Erythroblast (primary cell): Measurements from ENCODE around the gene RCBTB2.

Experiments
- DNase-seq, 2 experiments: peaks; one replicate each; lab custom pipeline; 2025; lab: John Stamatoyannopoulos, UW
- GATA1 ChIP-seq: IDR thresholded peaks from 2 replicates; pipeline ENCODE4 v1.6.1; 2011; ENCODE audit warnings: low read depth, mild to moderate bottlenecking, control low read depth, low read length, moderate library complexity
- POLR2A ChIP-seq: IDR thresholded peaks from 2 replicates; pipeline ENCODE4 v1.6.1; 2011; ENCODE audit warnings: mild to moderate bottlenecking, low read length

Gene RCBTB2

GRCh38 chr13:48571126-48571913 is 38.4 kb upstream of the RCBTB2 start:
- TF ChIP-seq GATA1 (no peak), POLR2A (no peak)
- DNase-seq, result no peak

DNA sequence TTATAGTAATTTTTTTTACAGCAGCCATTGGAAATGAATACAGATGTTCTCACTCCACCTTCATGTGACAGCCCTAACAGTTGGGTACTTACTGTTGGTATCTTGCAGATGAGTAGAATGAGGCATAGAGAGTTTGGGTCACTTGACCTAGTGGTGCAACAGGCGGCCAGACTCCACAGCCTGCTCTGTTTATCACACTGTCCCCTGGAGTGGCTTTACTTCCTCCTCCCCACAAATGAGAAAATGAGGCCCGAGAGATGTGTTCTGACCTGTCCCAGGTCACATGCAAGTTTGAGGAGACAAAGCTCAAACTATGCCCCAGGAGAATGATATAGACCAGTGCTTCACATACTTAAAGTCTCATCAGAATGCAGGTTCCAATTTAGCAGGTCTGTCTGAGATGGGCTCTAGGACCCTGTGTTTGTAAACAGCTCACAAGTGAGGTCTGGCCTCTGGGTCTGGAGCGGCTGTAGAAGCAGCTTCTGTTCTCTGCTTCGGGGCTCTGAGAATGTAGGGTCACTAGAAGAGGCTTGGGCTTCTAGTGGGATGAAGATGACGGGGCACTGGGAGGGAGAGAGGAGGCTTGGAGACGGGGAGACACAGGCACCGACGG is 37.4 kb upstream of the RCBTB2 start:
- no peak for TF ChIP-seq POLR2A
- no peak for TF ChIP-seq GATA1
- DNase-seq, result no peak

- no peak for DNase-seq
- TF ChIP-seq GATA1, result no peak
Observed at GRCh38 chr13:48569104-48569666, 36.3 kb upstream of the RCBTB2 start.

GRCh38 chr13:48568370-48569103 is 35.7 kb upstream of the RCBTB2 start:
- TF ChIP-seq POLR2A, result no peak
- no peak for TF ChIP-seq GATA1
- no peak for DNase-seq

DNA sequence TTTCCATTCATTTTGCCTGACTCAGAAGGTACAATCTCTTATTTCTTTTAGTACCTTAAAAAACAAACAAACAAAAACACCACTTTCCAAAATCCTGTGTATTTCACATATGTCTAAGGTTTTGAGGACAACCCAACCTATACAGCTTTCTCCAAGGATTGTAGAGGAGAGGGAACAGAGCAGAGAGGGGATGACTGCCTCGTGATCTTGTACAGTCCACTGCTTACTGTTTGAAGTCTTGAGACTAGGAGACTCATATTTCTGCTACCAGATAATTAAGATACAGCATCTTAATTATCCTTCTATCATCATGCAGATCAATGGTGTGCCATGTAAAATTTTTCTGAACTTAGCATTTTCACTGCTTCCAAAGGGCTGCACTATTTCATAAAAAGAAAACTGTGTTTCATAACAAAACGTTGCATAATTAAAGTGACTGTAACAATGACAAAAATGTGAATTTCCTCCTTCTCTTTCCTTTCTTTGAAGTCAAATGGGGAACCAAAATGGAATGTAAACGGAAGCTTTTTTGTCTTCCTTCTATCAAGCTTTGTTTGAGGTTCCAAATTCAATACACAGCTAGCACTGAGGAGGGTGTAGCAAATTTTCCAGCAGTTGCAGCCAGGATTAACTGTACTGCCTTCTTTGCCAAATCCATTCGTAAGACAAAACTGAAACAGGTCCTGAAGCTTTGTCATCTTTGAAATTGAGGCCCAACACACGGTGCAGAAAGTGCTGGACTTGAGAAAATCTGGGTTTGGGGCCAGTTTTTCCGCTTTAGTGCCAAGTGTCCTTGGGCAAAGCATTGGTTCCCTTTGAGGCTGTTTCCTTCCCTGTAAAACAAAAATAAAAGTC is 34.9 kb upstream of the RCBTB2 start:
- DNase-seq, result no peak
- TF ChIP-seq GATA1 (no peak), POLR2A (no peak)

DNA sequence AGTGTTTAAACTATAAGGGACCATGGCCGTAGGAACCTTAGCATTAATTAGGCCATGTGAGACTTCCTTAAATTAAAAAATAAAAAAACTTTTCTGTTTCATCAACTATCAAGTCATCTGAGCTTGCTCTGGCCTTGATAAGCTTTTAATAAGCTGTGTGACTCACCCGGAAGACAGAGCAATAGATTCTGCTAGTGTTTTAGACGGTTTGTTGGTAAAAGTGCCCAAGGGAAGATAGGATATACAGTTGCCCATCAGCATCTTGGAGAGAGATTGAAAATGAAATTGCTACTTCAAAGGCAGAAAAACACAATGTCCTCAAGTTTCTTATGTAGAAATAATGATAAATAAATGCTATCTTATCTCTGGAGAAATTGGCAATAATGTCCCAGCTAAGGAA is 31.2 kb upstream of the RCBTB2 start:
- TF ChIP-seq POLR2A (no peak), GATA1 (no peak)
- DNase-seq, result peak; percentile 33 to 54

DNA sequence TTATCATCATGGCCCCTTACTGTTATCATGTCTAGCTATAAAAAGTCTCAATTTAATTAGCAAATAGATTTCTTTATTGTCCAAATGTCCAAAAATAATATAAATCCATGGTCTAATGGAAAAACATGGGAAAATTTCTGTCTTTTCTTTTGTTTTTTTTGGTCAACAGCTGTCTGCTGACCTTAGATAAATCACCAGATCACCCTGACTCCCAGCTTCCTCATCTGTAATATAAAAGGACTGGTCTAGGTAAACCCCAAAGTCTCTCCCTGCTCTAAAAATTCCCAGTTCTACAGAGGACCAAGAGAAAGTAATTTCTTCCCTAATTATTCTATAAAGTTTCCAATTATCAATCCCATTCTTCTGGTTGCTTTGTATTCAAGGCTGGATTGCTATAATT is 30.7 kb upstream of the RCBTB2 start:
- DNase-seq, result no peak
- no peak for TF ChIP-seq GATA1

DNA sequence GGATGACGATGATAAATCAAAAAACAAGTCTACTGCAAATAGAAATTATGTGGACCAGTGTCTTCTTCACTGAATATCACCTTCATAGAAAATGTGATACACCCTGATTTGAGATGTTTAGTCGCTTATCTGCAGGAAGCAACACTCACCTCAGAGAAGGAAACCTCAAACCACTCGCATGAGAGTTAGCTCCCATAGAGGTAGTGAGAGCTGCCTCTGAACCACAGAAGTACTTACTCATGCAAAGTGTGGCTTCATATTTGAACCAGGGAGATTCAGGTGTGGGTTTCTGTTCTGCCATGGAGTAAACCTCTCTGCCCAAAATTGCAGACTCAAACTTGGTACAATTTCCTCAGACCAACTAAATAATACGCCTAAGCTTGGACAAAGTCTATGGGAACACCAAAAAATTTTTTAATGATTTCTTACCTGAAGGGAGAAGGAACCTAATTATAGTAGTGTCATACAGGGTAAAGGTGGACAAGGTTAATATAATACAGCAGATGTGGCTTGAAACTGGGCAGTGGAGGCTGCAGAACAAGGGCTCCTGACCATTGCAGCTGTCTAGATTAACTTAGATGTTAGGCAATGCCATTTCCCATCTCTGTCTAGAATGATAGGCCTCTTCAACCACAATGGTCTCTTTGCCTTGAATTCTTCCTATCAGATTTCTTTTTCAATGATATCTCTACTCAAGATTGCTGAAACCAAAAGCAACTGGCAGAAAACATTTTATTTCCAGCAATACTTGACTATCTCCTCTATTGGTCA is 29.6 kb upstream of the RCBTB2 start:
- DNase-seq, result no peak

GRCh38 chr13:48561466-48562235 is 28.8 kb upstream of the RCBTB2 start:
- DNase-seq, result peak; percentile 57 to 63
- no peak for TF ChIP-seq GATA1
- no peak for TF ChIP-seq POLR2A

More for the DNA sequence above, 29.6 kb upstream of the RCBTB2 start:
- TF ChIP-seq GATA1 (no peak), POLR2A (no peak)

GRCh38 chr13:48560657-48561337 is 27.9 kb upstream of the RCBTB2 start:
- DNase-seq, result no peak

GRCh38 chr13:48559638-48560320 is 26.9 kb upstream of the RCBTB2 start:
- no peak for DNase-seq
- TF ChIP-seq GATA1 (no peak), POLR2A (no peak)

More at GRCh38 chr13:48560657-48561337, 27.9 kb upstream of the RCBTB2 start:
- TF ChIP-seq GATA1 (no peak), POLR2A (no peak)
